Smooth muscle cell of the umbilical artery (primary cell): ENCODE data around the gene KIF16B. TPM values are rescaled to one million over a fixed set of nuclear protein-coding genes. Genes with fewer than 3 reads are reported as not detected.

Experiments
- total RNA-seq: library from RNA; depleted of rRNA; stranded (reverse); fragments of >200 nt; gene quantifications from 2 replicates; pipeline ENCODE4 v1.2.3, GENCODE V29; 2014

KIF16B gene
- 11.0 and 13.8 TPM in 2 replicates for total RNA-seq

GRCh38 chr20:16573001-16573965 lies at the start of gene KIF16B:
KIF16B (minus strand) TSS chr20:16573448; CDS start chr20:16573275, 173 bp downstream.

Other genes with a start within 250 kb of the KIF16B start
- 51.7 and 55.3 TPM in 2 replicates for gene SNRPB2, start 156.6 kb upstream of the KIF16B start, total RNA-seq
- not detected in 2 replicates for gene OTOR, start 174.9 kb upstream of the KIF16B start, total RNA-seq